Peyer's patch (tissue), 4 donors: ENCODE results near the gene ANKRD29. TPM values are rescaled to one million over a fixed set of nuclear protein-coding genes. Genes with fewer than 3 reads are reported as not detected.

ENCODE experiments used
- DNase-seq, 3 donors: peaks; one replicate each; pipeline ENCODE4 v3.0.0-alpha.2; 2017 to 2019
- H3K27ac ChIP-seq, 4 donors: fragments of 200-600 bp; sonication (generic); one replicate each; pipeline ENCODE4 v1.5.1; 2016 to 2019
- H3K27me3 ChIP-seq, 2 donors: fragments of 200-600 bp; sonication (generic); one replicate each; pipeline ENCODE4 v1.5.1; 2019
- H3K36me3 ChIP-seq, 3 donors: fragments of 200-600 bp; sonication (generic); one replicate each; pipeline ENCODE4 v1.5.1; 2016 to 2019
- H3K4me1 ChIP-seq, 4 donors: fragments of 200-600 bp; sonication (generic); one replicate each; pipeline ENCODE4 v1.5.1; 2016 to 2019
- H3K4me3 ChIP-seq, 4 donors: fragments of 200-600 bp; sonication (generic); 1 replicate in 3 of 4; 2 replicates in 1 of 4; pipeline ENCODE4 v1.5.1; 2016 to 2019; ENCODE audit warnings: mild to moderate bottlenecking in 1 of 4
- H3K9me3 ChIP-seq, 4 donors: fragments of 200-600 bp; sonication (generic); one replicate each; pipeline ENCODE4 v1.5.1; 2016 to 2019; ENCODE audit warnings: mild to moderate bottlenecking in 1 of 4
- POLR2A ChIP-seq, 2 donors: fragments of 450-650 bp; IDR thresholded peaks; one replicate each; pipeline ENCODE4 v1.5.1; 2017; ENCODE audit warnings: antibody characterized with exemption in 2 of 2, mild to moderate bottlenecking in 2 of 2, moderate library complexity in 2 of 2
- total RNA-seq, 4 donors: library from RNA; depleted of rRNA; stranded (reverse); fragments of >200 nt; gene quantifications; one replicate each; pipeline ENCODE4 v1.1.0, GENCODE V29; 2016
- TF ChIP-seq, protein P1 (sequence below), 6 experiments: fragments of 450-650 bp in 4 of 6; fragments of 200-600 bp in 2 of 6; sonication (generic) in 1 of 6; IDR thresholded peaks; one replicate each; pipeline ENCODE4 v1.5.1; 2017 to 2019; ENCODE audit warnings: antibody characterized with exemption in 6 of 6, mild to moderate bottlenecking in 3 of 6, moderate library complexity in 1 of 6

The ANKRD29 gene
- total RNA-seq, 4 donors from 2014 or later = 4.0 to 18.2 (median 8.1) TPM

DNA sequence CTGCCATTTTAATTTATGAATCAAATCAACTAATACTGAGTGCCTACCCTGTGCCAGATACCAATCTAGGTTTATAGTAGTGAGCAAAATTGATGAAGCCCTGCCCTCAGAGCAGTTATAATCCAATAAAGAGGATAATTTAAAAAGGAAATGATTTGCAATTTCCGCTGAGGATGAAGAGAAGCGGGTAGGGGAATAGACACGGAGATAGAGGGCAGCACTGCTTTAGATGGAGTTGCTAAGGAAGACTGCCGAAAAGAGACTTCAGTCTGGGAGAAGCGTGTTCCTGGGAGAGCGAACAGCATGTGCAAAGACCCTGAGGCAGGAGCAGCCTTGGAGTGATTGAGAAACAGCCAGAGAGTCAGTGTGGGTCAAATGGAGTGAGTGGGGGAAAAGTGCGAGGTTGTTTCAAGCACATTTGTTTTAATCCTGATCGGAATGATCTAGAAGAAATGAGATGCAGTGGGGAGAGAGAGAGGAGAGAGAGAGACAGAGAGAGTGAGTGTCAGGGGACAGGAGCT, 38.9 kb upstream of the ANKRD29 start:
- DNase-seq = no peak
- TF ChIP-seq, protein P1, sequence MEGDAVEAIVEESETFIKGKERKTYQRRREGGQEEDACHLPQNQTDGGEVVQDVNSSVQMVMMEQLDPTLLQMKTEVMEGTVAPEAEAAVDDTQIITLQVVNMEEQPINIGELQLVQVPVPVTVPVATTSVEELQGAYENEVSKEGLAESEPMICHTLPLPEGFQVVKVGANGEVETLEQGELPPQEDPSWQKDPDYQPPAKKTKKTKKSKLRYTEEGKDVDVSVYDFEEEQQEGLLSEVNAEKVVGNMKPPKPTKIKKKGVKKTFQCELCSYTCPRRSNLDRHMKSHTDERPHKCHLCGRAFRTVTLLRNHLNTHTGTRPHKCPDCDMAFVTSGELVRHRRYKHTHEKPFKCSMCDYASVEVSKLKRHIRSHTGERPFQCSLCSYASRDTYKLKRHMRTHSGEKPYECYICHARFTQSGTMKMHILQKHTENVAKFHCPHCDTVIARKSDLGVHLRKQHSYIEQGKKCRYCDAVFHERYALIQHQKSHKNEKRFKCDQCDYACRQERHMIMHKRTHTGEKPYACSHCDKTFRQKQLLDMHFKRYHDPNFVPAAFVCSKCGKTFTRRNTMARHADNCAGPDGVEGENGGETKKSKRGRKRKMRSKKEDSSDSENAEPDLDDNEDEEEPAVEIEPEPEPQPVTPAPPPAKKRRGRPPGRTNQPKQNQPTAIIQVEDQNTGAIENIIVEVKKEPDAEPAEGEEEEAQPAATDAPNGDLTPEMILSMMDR (IDR thresholded peaks at IDR 0.05) = no peak
- no peak for TF ChIP-seq POLR2A (IDR thresholded peaks at IDR 0.05)

DNA sequence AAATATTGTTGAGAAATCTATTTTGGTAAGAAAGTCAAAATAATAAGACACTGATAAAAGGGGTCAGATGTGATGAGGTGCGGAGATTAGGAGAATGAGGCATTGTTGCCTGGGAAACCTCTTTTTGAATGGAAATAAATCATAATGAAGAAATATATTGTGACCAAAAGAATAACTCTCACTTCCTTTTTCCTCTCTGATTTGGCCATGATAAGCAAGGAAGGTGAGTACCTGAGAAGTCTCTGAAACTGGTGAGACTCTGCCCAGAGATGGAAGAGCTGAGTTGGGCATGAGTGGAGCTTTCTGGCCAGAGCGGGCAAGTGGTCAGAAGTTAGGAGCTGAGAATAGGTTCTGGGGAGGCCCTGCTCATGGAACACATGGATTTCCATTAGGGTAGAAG, 38.3 kb upstream of the ANKRD29 start:
- no peak for TF ChIP-seq POLR2A (IDR thresholded peaks at IDR 0.05)
- TF ChIP-seq, protein P1 (IDR thresholded peaks at IDR 0.05) = no peak
- H3K36me3 ChIP-seq = no peaks in the 10 kb centered on the region
- H3K9me3 ChIP-seq = no peaks in the 10 kb centered on the region
- H3K27ac ChIP-seq = no peak overlapping the region
- no peak for DNase-seq
- H3K27me3 ChIP-seq = no peaks in the 10 kb centered on the region
- H3K4me1 ChIP-seq = no peaks in the 10 kb centered on the region
- H3K4me3 ChIP-seq = no peak overlapping the region

More for the DNA sequence above, 38.9 kb upstream of the ANKRD29 start:
- Histone ChIP-seq H3K36me3 (no peaks in the 10 kb centered on the region), H3K4me1 (no peaks in the 10 kb centered on the region), H3K9me3 (no peaks in the 10 kb centered on the region), H3K27ac (no peak overlapping the region), H3K4me3 (no peak overlapping the region), H3K27me3 (no peaks in the 10 kb centered on the region)

DNA sequence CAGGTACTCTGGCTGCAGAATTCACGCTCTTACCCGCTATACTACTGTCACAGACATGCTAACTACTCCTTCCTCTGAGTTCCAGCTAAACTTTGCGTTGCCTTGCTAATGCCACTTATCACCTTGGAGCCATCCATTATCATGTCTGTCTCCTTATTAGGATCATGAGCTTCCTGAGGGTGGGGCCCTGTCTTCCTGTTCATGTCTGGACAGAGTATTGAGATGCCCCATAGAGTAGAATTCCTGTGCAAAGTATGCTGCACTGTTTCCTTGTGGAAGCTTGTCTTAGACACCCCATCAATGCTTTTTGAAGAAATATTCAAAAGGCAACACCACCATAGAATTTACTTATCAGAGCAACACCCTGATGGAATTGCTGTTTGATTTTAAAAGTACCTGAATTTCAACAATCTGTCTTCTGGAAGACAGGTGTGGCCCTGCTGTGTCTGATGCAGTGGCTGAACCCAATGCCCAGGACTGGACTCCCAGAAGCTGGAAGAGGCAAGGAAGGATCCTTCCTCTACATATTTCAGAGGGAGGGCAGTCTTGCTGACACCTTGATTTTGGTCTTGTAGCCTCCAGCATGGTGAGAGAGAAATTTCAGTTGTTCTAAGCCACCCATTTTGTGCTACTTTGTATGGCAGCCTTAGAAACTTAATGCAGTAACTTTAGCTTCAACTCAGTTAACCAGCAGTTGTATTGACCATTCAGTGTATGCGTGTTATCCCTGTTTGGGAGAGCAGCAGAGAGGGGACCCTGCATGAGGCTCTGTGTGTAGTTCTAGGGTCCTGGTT, 32.1 kb upstream of the ANKRD29 start:
- H3K27ac ChIP-seq = no peak overlapping the region
- H3K27me3 ChIP-seq = no peaks in the 10 kb centered on the region
- H3K4me3 ChIP-seq = no peak overlapping the region
- DNase-seq = no peak
- H3K4me1 ChIP-seq = peaks cover 0 to 5% (median 0%) of the 10 kb centered on the region in 4 donors
- H3K9me3 ChIP-seq = no peaks in the 10 kb centered on the region
- TF ChIP-seq, protein P1 (IDR thresholded peaks at IDR 0.05) = no peak
- TF ChIP-seq POLR2A (IDR thresholded peaks at IDR 0.05) = no peak
- H3K36me3 ChIP-seq = no peaks in the 10 kb centered on the region

DNA sequence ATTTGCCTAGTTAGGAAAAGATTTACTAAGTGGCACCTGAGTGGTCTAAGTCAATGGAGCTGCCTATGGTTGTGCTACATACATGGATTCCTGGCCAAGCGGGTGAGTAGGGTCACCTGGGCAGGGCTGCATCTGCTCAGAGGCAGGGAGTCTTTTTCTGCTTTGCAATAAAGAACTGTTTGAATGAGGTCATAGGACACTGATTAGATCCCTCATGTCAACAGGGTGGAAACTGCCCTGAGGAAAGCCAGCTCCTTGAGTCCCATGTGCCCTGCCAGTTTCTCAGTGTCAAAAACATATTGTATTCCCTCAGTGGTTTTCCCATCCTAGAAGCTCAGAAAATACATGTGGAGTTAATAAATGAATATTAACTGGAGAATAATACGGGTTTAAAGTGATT, 31.1 kb upstream of the ANKRD29 start:
- TF ChIP-seq, protein P1 (IDR thresholded peaks at IDR 0.05) = no peak
- Histone ChIP-seq H3K4me3 (no peak overlapping the region), H3K27ac (no peak overlapping the region), H3K4me1 (peaks cover 0 to 12% (median 0%) of the 10 kb centered on the region in 4 donors), H3K9me3 (no peaks in the 10 kb centered on the region), H3K36me3 (no peaks in the 10 kb centered on the region), H3K27me3 (no peaks in the 10 kb centered on the region)
- peak in 1 of 3 donors; percentile 48 for DNase-seq

DNA sequence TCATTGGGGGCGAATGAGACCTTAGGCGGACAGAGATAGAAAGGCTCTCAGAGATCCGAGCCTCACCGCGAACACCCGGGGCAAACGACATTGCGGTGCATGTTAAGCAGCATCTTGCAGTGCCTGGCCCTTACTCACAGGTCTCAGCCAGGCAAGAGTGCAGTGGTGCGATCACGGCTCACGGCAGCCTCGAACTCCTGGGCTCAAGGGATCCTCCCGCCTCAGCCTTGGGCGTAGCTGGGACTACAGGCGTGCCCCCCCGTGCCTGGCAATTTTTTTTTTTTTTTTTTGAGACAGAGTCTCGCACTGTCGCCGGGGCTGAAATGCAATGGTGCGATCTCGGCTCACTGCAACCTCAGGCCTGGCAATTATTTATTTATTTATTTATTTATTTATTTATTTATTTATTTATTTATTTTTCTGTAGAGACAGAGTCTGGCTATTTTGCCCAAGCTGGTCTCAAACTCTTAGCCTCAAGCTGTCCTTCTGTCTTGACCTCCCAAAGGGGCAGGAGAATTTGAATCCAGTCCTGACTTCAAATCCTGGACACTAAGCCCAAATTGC, 27.9 kb upstream of the ANKRD29 start:
- Histone ChIP-seq H3K9me3 (no peaks in the 10 kb centered on the region), H3K27ac (no peak overlapping the region), H3K36me3 (no peaks in the 10 kb centered on the region), H3K27me3 (no peaks in the 10 kb centered on the region), H3K4me1 (peaks cover 0 to 17% (median 0%) of the 10 kb centered on the region in 4 donors), H3K4me3 (peak overlapping the region in 3 of 4 donors; percentile 44 to 81 (median 76))
- TF ChIP-seq, protein P1 (IDR thresholded peaks at IDR 0.05) = no peak
- no peak for TF ChIP-seq POLR2A (IDR thresholded peaks at IDR 0.05)
- DNase-seq = no peak
